Activated naive CD4-positive, alpha-beta T cell treated with anti-CD3 and anti-CD28 coated beads, Interleukin-2, amount 10 ng/mL, durations not matched to agents 7 days and 5 days (primary cell): ENCODE results near the gene WDR47.

ENCODE experiments used
- CTCF ChIA-PET: fragments of 350-600 bp; sonication (Branson Sonifier 250); formaldehyde crosslinking; loops from one replicate; lab custom pipeline; 2021; ENCODE audit warnings: antibody characterized with exemption; lab: Charles Lee
- DNase-seq: peaks from one replicate; pipeline ENCODE4 v3.0.0-alpha.2; 2020
- H3K27ac Mint-ChIP-seq: one replicate; pipeline ENCODE4 v1.8.0; 2021; ENCODE audit warnings: mild to moderate bottlenecking, moderate library complexity, mixed read lengths
- H3K27me3 Mint-ChIP-seq: one replicate; pipeline ENCODE4 v1.8.0; 2021; ENCODE audit warnings: mild to moderate bottlenecking, mixed read lengths
- H3K36me3 Mint-ChIP-seq: one replicate; pipeline ENCODE4 v1.8.0; 2021; ENCODE audit warnings: mixed read lengths
- H3K4me1 Mint-ChIP-seq: one replicate; pipeline ENCODE4 v1.8.0; 2021; ENCODE audit warnings: mixed read lengths
- H3K4me3 Mint-ChIP-seq: one replicate; pipeline ENCODE4 v1.8.0; 2021; ENCODE audit warnings: mild to moderate bottlenecking, moderate library complexity, mixed read lengths
- H3K9me3 Mint-ChIP-seq: one replicate; pipeline ENCODE4 v1.8.0; 2021; ENCODE audit warnings: mixed read lengths

WDR47 gene

DNA sequence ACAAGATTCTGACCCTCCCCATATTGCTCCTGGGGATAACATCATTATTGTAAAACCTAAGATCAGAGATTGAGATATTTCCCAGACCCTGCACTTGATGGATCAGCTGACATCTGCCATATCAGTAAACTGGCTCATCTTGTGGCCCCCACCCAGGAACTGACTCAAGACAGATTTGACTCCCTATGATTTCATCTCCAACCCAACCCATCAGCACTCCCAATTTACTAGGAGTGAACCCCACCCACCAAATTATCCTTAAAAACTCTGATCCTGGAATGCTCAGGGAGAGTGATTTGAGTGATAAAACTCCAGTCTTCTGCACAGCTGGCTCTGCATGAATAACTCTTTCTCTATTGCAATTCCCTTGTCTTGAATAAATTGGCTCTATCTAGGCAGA lies 72.6 kb downstream of the WDR47 start:
- Mint-ChIP-seq H3K4me1 (peaks cover under 1% of the 10 kb centered on the region), H3K27me3 (peaks cover 4% of the 10 kb centered on the region), H3K36me3 (peaks cover 18% of the 10 kb centered on the region), H3K4me3 (no peak overlapping the region), H3K9me3 (no peaks in the 10 kb centered on the region), H3K27ac (no peak overlapping the region)
- CTCF ChIA-PET = interaction anchor here (0.8 kb wide), 1 partner anchor 38 kb away, joined by 7 read pairs; no protein-coding TSS in a partner anchor
- no peak for DNase-seq

DNA sequence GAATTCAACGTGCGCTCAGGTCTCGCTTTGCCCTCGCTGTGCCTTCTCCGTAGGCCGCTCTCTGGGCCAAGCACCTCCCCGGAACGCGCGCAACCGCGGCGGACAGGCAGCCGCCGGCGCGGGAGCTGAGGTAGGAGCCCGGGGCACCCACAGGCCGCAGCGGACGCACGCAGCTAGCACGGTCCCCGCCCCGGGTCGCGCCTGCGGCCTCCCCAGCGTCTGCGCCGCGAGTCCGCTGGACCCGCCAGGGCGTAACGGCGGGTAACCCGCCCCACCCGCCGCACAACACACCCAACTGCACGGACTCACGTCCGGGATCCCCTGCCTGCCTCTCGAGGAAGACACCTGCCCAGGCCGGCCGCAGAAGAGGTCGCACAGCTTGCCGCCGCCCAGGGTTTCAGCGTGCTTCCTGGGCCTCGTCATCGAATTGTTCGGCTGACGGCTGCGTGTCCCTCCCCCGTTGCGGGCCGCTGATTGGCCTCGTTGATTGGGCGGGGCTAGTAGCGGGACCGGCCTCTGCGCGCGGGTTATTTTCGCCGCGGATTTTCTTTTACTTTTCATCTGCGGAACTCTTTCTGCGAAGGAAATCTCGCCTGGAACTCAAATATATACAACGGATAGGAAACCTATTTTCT lies 78.7 kb downstream of the WDR47 start, which contains the start of gene CLCC1:
TSS of gene CLCC1 (minus strand) at position 433 of the 635 bp plus-strand sequence. CDS start 13,047 bp downstream, outside the sequence.
- Mint-ChIP-seq H3K4me3 (peak within 1 kb of the TSS; percentile 83), H3K27ac (peak within 1 kb of the TSS; percentile 94), H3K4me1 (peaks cover 35% of the 10 kb centered on the region), H3K36me3 (peaks cover 21% of the 10 kb centered on the region), H3K9me3 (no peaks in the 10 kb centered on the region), H3K27me3 (peaks cover 24% of the 10 kb centered on the region)
- CTCF ChIA-PET = no interaction called here
- DNase-seq = peak; percentile 97

DNA sequence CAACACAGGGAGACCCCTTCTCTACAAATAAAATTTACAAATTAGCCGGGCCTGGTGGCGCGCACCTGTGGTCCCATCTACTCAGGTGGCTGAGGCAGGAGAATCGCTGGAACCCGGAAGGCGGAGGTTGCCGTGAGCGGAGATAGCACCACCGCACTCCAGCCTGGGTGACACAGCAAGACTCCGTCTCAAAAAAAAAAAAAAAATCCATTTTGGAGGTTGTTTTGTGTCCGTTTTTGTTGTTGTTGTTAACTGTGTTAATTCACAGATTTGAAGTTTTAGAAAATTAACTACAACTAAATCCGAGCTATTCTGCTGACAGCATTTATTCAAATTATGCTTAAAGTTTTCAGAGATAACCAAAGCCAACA lies 79.2 kb downstream of the WDR47 start:
- peak overlapping the region; percentile 94 for H3K27ac Mint-ChIP-seq
- peak overlapping the region; percentile 83 for H3K4me3 Mint-ChIP-seq
- peaks cover 29% of the 10 kb centered on the region for H3K27me3 Mint-ChIP-seq
- peaks cover 25% of the 10 kb centered on the region for H3K36me3 Mint-ChIP-seq
- peaks cover 40% of the 10 kb centered on the region for H3K4me1 Mint-ChIP-seq
- CTCF ChIA-PET = no interaction called here
- no peaks in the 10 kb centered on the region for H3K9me3 Mint-ChIP-seq
- DNase-seq = peak; percentile 65

DNA sequence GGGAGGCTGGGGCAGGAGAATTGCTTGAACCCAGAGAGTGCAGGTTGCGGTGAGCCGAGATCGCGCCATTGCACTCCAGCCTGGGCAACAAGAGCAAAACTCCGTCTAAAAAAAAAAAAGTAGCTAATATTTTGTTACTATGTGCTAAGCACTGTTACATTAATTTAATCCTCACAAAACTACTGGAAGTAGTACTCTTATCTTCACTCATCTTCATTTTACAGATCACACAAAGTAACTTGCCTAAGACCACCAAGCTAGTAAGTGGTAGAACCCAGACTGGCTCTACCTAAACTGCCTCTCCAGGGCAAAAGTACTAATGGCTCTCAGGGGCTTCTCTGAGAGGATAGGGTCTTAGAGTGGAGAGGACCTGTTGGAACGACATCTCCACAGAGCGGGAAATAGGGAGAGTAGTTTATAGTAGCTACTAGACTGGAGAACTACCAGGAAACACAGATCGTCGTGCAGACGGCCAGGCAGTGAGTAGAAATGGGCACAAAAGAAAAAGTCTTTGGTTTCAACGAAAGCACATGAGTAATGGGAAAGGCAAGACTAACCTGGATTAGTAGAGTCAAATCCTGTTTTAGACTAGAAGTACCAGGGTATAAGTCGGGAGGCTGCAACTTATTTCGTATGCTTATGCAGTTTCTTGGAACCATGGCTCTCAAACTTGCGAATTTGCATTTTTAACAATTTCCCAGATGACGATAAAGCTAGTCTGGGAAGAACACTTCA lies 80.0 kb downstream of the WDR47 start:
- Mint-ChIP-seq H3K27ac (peak overlapping the region; percentile 94), H3K9me3 (no peaks in the 10 kb centered on the region), H3K36me3 (peaks cover 28% of the 10 kb centered on the region), H3K27me3 (peaks cover 35% of the 10 kb centered on the region), H3K4me3 (peak overlapping the region; percentile 83), H3K4me1 (peaks cover 47% of the 10 kb centered on the region)
- DNase-seq = no peak
- CTCF ChIA-PET = no interaction called here

DNA sequence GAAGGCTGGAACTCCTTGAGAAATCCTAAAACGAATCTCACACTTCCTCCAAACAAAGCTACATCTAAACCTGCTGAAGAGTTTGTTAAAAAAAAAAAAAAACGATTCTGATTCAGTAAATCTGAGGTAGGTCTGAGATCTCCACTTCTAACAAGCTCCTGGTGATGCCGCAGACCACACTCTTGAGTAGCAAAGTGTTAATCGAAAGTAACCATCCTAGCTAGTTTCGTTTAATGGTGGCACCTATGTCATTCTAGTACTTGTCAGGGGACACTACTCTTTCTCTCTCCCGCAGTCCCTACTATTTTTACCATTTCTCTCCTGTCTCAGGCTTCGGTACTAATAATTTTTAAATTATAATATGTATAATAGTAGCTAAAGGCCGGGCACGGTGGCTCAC lies 80.7 kb downstream of the WDR47 start:
- Mint-ChIP-seq H3K27me3 (peaks cover 31% of the 10 kb centered on the region), H3K4me3 (no peak overlapping the region), H3K36me3 (peaks cover 29% of the 10 kb centered on the region), H3K27ac (no peak overlapping the region), H3K9me3 (peaks cover under 1% of the 10 kb centered on the region), H3K4me1 (peaks cover 55% of the 10 kb centered on the region)
- CTCF ChIA-PET = no interaction called here
- no peak for DNase-seq

DNA sequence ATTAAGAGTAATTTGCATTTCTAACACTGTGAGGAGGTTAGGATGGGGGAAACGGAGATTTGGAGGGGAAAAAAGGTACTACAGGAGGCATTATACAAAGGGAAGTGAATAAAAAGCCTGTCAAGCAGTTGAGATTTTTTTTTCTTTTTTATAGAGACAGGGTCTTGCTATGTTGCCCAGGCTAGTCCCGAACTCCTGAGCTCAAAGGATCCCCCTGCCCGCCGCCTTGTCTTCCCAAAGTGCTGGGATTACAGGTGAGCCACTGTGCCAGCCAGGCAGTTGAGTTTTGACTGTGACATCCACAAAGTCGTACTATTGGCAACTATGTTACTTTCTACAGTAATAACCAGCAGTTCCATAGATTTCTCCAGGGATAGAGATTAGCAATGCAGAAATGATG lies 81.2 kb downstream of the WDR47 start:
- CTCF ChIA-PET = no interaction called here
- Mint-ChIP-seq H3K4me1 (peaks cover 59% of the 10 kb centered on the region), H3K27me3 (peaks cover 31% of the 10 kb centered on the region), H3K36me3 (peaks cover 34% of the 10 kb centered on the region), H3K27ac (no peak overlapping the region), H3K9me3 (peaks cover 5% of the 10 kb centered on the region), H3K4me3 (no peak overlapping the region)
- DNase-seq = no peak

DNA sequence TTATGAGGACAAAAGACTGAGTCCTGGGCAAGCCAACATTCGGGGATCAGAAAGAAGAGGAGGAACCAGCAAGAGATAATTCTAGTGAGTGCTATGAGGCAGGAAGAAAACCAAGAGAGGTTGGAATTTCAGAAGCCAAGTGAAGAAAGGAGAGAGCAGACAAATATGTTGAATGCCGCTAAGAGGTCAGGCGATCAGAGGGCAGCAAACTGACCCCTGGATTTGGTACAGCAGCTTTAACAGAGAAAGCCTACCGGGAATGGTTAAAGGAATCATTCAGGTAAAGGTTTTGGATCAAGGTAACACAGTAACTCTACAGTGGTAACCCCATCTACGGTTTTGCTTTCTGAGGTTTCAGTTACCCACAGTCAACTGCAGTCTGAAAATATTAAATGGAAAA lies 84.0 kb downstream of the WDR47 start:
- Mint-ChIP-seq H3K9me3 (peaks cover 11% of the 10 kb centered on the region), H3K4me3 (no peak overlapping the region), H3K27ac (no peak overlapping the region), H3K36me3 (peaks cover 55% of the 10 kb centered on the region), H3K27me3 (peaks cover 34% of the 10 kb centered on the region), H3K4me1 (peaks cover 52% of the 10 kb centered on the region)
- DNase-seq = no peak
- CTCF ChIA-PET = no interaction called here

DNA sequence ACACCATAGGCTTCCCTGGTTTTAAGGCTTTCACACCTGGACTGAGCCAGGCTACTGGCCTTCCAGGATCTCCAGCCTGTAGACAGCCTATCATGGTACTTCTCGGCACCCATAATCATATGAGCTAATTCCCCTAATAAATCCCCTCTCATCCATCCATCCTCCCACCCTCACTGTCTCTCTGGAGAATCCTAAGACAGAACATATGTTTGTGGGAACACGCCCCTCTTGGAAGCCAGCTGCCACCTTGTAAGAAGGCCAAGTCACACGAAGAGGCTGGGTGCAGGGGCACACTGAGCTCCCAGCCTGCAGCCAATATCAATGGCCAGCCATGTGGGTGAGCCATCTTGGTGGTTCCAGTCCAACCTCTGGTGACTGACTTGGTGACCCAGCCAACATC lies 86.0 kb downstream of the WDR47 start:
- peaks cover 40% of the 10 kb centered on the region for H3K4me1 Mint-ChIP-seq
- no peak overlapping the region for H3K4me3 Mint-ChIP-seq
- H3K27me3 Mint-ChIP-seq = peaks cover 29% of the 10 kb centered on the region
- peak overlapping the region; percentile 89 for H3K27ac Mint-ChIP-seq
- peaks cover 11% of the 10 kb centered on the region for H3K9me3 Mint-ChIP-seq
- DNase-seq = no peak
- CTCF ChIA-PET = no interaction called here
- peaks cover 48% of the 10 kb centered on the region for H3K36me3 Mint-ChIP-seq

DNA sequence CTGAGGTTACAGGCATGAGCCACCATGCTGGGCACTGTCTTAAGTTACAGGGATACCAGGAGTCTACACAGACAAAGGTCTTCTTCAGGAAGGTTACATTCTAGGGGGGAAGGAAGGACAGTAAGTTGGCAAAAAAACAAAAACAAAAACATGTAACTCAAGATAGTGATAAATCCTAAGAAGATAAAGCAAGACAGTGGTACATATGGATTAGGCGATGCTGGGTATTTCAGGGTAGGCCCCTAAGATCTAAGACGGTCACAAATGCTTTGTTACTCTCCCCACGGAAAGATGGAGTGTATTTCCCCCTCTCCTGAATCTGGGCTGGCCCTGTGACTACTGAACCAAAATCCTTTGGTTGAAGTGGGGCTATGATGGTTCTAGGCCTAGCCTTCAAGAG lies 86.8 kb downstream of the WDR47 start:
- H3K9me3 Mint-ChIP-seq = peaks cover 11% of the 10 kb centered on the region
- CTCF ChIA-PET = no interaction called here
- no peak for DNase-seq
- no peak overlapping the region for H3K4me3 Mint-ChIP-seq
- H3K27me3 Mint-ChIP-seq = peaks cover 22% of the 10 kb centered on the region
- peaks cover 43% of the 10 kb centered on the region for H3K36me3 Mint-ChIP-seq
- peaks cover 35% of the 10 kb centered on the region for H3K4me1 Mint-ChIP-seq
- no peak overlapping the region for H3K27ac Mint-ChIP-seq

DNA sequence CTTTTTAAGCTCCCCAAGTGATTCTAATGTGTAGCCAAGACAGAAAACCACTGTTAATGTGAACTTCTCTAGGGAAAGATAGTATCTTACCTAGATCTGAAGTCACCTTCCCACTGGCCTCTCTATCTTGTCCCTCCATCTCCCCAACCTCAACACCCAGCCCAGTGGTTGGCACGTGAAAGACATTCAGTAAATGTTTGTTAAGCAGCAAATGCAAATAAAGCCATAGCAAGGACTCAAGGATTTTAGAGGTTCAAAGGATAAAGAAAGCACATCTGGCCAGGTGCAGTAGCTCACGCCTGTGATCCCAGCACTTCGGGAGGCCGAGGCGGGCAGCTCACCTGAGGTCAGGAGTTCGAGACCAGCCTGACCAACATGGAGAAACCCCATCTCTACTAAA lies 88.5 kb downstream of the WDR47 start:
- CTCF ChIA-PET = no interaction called here
- H3K36me3 Mint-ChIP-seq = peaks cover 36% of the 10 kb centered on the region
- no peak overlapping the region for H3K27ac Mint-ChIP-seq
- no peak for DNase-seq
- H3K9me3 Mint-ChIP-seq = peaks cover 11% of the 10 kb centered on the region
- peaks cover 30% of the 10 kb centered on the region for H3K4me1 Mint-ChIP-seq
- H3K4me3 Mint-ChIP-seq = no peak overlapping the region
- peaks cover 16% of the 10 kb centered on the region for H3K27me3 Mint-ChIP-seq

DNA sequence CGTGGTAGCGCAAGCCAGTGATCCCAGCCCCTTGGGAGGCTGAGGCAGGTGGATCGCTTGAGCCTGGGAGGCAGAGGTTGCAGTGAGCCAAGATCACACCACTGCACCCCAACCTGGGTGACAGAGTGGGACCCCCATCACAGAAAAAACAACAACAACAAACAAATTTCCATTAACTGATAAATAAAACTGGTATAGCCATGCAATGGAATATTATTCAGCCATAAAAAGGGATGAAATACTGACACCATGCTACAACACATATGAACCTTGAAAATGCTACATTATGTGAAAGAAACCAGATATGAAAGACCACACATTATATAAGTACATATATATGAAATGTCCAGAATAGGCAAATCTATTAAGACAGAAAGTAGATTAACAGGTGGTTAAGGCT lies 90.7 kb downstream of the WDR47 start:
- peaks cover 3% of the 10 kb centered on the region for H3K27me3 Mint-ChIP-seq
- peaks cover 38% of the 10 kb centered on the region for H3K36me3 Mint-ChIP-seq
- H3K27ac Mint-ChIP-seq = no peak overlapping the region
- CTCF ChIA-PET = no interaction called here
- peaks cover 11% of the 10 kb centered on the region for H3K9me3 Mint-ChIP-seq
- H3K4me3 Mint-ChIP-seq = no peak overlapping the region
- peaks cover 13% of the 10 kb centered on the region for H3K4me1 Mint-ChIP-seq
- DNase-seq = no peak

DNA sequence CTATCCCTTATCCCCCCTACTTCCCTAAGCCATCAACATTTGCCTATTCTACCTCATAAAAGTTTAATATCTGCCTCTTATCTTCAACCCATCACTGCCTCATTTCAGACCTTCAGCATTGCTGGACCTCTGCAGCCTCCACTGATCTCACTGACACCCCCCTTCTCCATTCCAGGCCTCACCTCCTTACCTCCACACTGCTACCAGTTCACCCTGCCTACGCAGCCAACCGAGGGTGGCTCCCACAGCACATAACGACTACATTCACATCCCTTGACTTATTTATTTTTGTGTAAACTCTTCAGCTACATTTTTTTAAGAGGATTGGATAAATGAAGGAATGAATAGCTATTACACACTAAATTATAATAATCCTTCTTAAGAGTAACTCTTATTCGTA lies 92.9 kb downstream of the WDR47 start:
- no peak for DNase-seq
- Mint-ChIP-seq H3K9me3 (peaks cover 2% of the 10 kb centered on the region), H3K4me1 (peaks cover 4% of the 10 kb centered on the region), H3K27ac (no peak overlapping the region), H3K4me3 (no peak overlapping the region), H3K36me3 (peaks cover 25% of the 10 kb centered on the region), H3K27me3 (no peaks in the 10 kb centered on the region)
- CTCF ChIA-PET = interaction anchor here (0.6 kb wide), 1 partner anchor 127 kb away, joined by 3 read pairs; no protein-coding TSS in a partner anchor

DNA sequence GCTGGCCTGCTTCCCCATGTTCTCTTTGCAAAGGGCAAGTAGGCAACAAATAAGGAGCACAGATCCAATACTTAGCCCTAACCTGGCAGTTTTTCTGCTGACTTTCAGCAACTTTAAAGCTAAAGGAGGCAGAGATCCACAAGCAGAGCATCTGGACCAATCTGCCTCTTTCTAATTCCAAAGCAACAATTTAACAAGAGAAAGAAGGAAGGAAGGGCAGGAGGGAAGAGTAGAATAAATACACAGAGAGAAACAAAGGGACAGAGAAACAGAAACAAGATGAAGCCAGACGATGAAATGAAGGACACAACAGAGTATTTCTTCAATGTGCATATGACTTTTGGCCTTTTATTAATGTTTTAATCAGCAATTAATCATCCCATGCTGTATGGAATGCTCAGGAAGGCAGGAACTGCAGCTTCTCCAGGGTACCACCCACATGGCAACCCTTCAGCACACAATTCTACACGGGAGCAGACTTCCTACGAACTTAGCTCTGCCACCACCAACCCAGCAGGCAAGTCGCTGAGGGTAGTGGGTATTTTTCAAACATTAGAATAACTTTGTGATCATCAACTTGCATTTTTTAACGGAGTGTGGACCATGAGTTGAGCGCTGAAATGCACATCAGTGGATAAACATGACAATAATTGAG lies 93.9 kb downstream of the WDR47 start:
- peaks cover 4% of the 10 kb centered on the region for H3K4me1 Mint-ChIP-seq
- no peaks in the 10 kb centered on the region for H3K9me3 Mint-ChIP-seq
- no peaks in the 10 kb centered on the region for H3K27me3 Mint-ChIP-seq
- H3K4me3 Mint-ChIP-seq = no peak overlapping the region
- no peak for DNase-seq
- CTCF ChIA-PET = interaction anchor here (1.5 kb wide), 1 partner anchor 152 kb away, joined by 3 read pairs; no protein-coding TSS in a partner anchor
- H3K36me3 Mint-ChIP-seq = peaks cover 26% of the 10 kb centered on the region
- H3K27ac Mint-ChIP-seq = no peak overlapping the region

DNA sequence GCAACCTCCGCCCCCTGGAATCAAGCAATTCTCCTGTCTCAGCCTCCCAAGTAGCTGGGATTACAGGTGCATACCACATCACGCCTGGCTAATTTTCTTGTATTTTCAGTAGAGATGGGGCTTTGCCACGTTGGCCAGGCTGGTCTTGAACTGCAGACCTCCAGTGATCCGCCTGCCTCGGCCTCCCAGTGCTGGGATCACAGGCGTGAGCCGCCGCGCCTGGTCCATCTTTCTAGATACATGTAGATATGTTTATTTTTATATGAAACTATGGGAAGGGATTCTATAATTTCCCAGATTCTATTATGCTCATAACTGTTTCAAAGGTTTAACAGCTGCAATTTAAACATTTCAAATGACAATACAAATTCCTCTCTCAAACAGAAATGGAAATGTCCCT lies 105.7 kb downstream of the WDR47 start:
- Mint-ChIP-seq H3K27ac (no peak overlapping the region), H3K9me3 (no peaks in the 10 kb centered on the region), H3K4me3 (no peak overlapping the region), H3K36me3 (peaks cover 39% of the 10 kb centered on the region), H3K27me3 (no peaks in the 10 kb centered on the region), H3K4me1 (no peaks in the 10 kb centered on the region)
- CTCF ChIA-PET = no interaction called here
- DNase-seq = no peak
